ENCODE results near the gene TAGLN. TPM values are rescaled to one million over a fixed set of nuclear protein-coding genes. Genes with fewer than 3 reads are reported as not detected.
"Not testable (repeated sequence)": the region's sequence is repeated elsewhere in the genome, so short reads cannot be mapped to it uniquely, and the experiment has no call there.

Gene TAGLN
- total RNA-seq, 2 donors from 2014 or later: 228 to 412 TPM

GRCh38 chr11:117182551-117182935 lies 16.6 kb upstream of the TAGLN start:
- H3K4me3 ChIP-seq (ENCODE audit: low read length): no peak overlapping the region
- H3K27me3 Mint-ChIP-seq (ENCODE audit: insufficient read depth): peaks cover 2% of the 10 kb centered on the region
- peaks cover 22% of the 10 kb centered on the region for H3K36me3 Mint-ChIP-seq (ENCODE audit: low read depth)
- H3K4me1 ChIP-seq (ENCODE audit: control insufficient read depth, insufficient read depth, low read length): no peaks in the 10 kb centered on the region
- H3K9me3 Mint-ChIP-seq: no peaks in the 10 kb centered on the region
- no peak for TF ChIP-seq CTCF (conservative IDR thresholded peaks at IDR 0.05)
- H3K9me3 ChIP-seq (ENCODE audit: control insufficient read depth, low read length): no peaks in the 10 kb centered on the region
- no peak overlapping the region for H3K4me3 Mint-ChIP-seq
- H3K27me3 ChIP-seq (ENCODE audit: control insufficient read depth, insufficient read depth, low read length, poor library complexity, severe bottlenecking): no peaks in the 10 kb centered on the region
- 93 to 95% methylated on average over 9 to 10 of the region's 10 CpGs for WGBS, 2 experiments (ENCODE audit: insufficient coverage in 1 of 2, insufficient read length in 1 of 2)
- H3K27ac ChIP-seq (ENCODE audit: low read depth, low read length): no peak overlapping the region
- H3K27ac Mint-ChIP-seq: no peak overlapping the region
- peaks cover 28% of the 10 kb centered on the region for H3K36me3 ChIP-seq (ENCODE audit: control insufficient read depth, insufficient read depth, low read length)
- DNase-seq: peak; percentile 24
- peaks cover 22% of the 10 kb centered on the region for H3K4me1 Mint-ChIP-seq
- H3K9ac ChIP-seq (ENCODE audit: extremely low read depth, low read length, poor library complexity, severe bottlenecking): no peak overlapping the region

DNA sequence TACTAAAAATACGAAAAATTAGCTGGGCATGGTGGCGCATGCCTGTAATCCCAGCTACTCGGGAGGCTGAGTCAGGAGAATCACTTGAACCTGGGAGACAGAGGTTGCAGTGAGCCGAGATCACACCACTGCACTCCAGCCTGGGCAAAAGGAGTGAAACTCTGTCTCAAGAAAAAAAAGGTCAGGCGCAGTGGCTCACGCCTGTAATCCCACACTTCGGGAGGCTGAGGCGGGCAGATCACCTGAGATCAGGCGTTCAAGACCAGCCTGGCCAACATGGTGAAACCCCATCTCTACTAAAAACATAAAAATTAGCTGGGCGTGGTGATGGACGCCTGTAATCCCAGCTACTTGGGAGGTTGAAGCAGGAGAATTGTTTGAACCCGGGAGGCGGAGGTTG lies 16.0 kb upstream of the TAGLN start:
- peaks cover 28% of the 10 kb centered on the region for H3K36me3 ChIP-seq (ENCODE audit: control insufficient read depth, insufficient read depth, low read length)
- not testable (repeated sequence) for H3K27me3 Mint-ChIP-seq (ENCODE audit: insufficient read depth); H3K9me3 Mint-ChIP-seq; H3K27me3 ChIP-seq (ENCODE audit: control insufficient read depth, insufficient read depth, low read length, poor library complexity, severe bottlenecking); H3K4me3 ChIP-seq (ENCODE audit: low read length); H3K9ac ChIP-seq (ENCODE audit: extremely low read depth, low read length, poor library complexity, severe bottlenecking); H3K9me3 ChIP-seq (ENCODE audit: control insufficient read depth, low read length); H3K27ac ChIP-seq (ENCODE audit: low read depth, low read length); H3K27ac Mint-ChIP-seq; DNase-seq; H3K4me3 Mint-ChIP-seq; H3K4me1 ChIP-seq (ENCODE audit: control insufficient read depth, insufficient read depth, low read length)
- Mint-ChIP-seq H3K4me1 (peaks cover 16% of the 10 kb centered on the region), H3K36me3 (ENCODE audit: low read depth) (peaks cover 22% of the 10 kb centered on the region)
- WGBS, 2 experiments (ENCODE audit: insufficient coverage in 1 of 2, insufficient read length in 1 of 2): 94 to 95% methylated on average over 11 to 13 of the region's 13 CpGs

GRCh38 chr11:117183724-117184349 lies 15.3 kb upstream of the TAGLN start:
- peak; percentile 38 for DNase-seq
- no peak overlapping the region for H3K27ac Mint-ChIP-seq
- Histone ChIP-seq H3K9me3 (ENCODE audit: control insufficient read depth, low read length) (no peaks in the 10 kb centered on the region), H3K4me3 (ENCODE audit: low read length) (no peak overlapping the region), H3K27ac (ENCODE audit: low read depth, low read length) (no peak overlapping the region), H3K4me1 (ENCODE audit: control insufficient read depth, insufficient read depth, low read length) (no peaks in the 10 kb centered on the region), H3K36me3 (ENCODE audit: control insufficient read depth, insufficient read depth, low read length) (peaks cover 28% of the 10 kb centered on the region), H3K9ac (ENCODE audit: extremely low read depth, low read length, poor library complexity, severe bottlenecking) (no peak overlapping the region), H3K27me3 (ENCODE audit: control insufficient read depth, insufficient read depth, low read length, poor library complexity, severe bottlenecking) (no peaks in the 10 kb centered on the region)
- no peaks in the 10 kb centered on the region for H3K9me3 Mint-ChIP-seq
- H3K36me3 Mint-ChIP-seq (ENCODE audit: low read depth): peaks cover 26% of the 10 kb centered on the region
- H3K4me3 Mint-ChIP-seq: no peak overlapping the region
- TF ChIP-seq CTCF (conservative IDR thresholded peaks at IDR 0.05): no peak
- WGBS, 2 experiments (ENCODE audit: insufficient coverage in 1 of 2, insufficient read length in 1 of 2): 92 to 94% methylated on average over 7 to 11 of the region's 11 CpGs
- H3K4me1 Mint-ChIP-seq: peaks cover 14% of the 10 kb centered on the region
- H3K27me3 Mint-ChIP-seq (ENCODE audit: insufficient read depth): peaks cover 2% of the 10 kb centered on the region
